Common myeloid progenitor, CD34-positive (primary cell): Measurements from ENCODE around the gene ARF1.

Experiments
- CTCF ChIA-PET: fragments of 350-600 bp; sonication (Branson Sonifier 250); formaldehyde crosslinking; loops from one replicate; lab custom pipeline; 2021; ENCODE audit warnings: antibody characterized with exemption; lab: Charles Lee
- POLR2A ChIA-PET: fragments of 350-600 bp; sonication (Branson Sonifier 250); formaldehyde crosslinking; loops from one replicate; lab custom pipeline; 2021; ENCODE audit warnings: antibody characterized with exemption; lab: Charles Lee
- DNase-seq, 3 donors: peaks; one replicate each; pipeline versions ENCODE4 v3.0.0 to v3.0.0-alpha.2; 2013
- H3K27ac ChIP-seq, 2 experiments: 1 replicate in 1 of 2; 2 replicates in 1 of 2; pipeline ENCODE4 v1.7.0; 2013; ENCODE audit warnings: inconsistent platforms in 2 of 2, low read length in 2 of 2, mild to moderate bottlenecking in 2 of 2, low read depth in 1 of 2, moderate library complexity in 1 of 2; ENCODE audit not compliant: severe bottlenecking in 2 of 2, insufficient read depth in 1 of 2, poor library complexity in 1 of 2
- H3K27me3 ChIP-seq, 5 experiments: replicated peaks in 2 of 5; 1 replicate in 3 of 5; 2 replicates in 2 of 5; pipeline versions ENCODE4 v1.6.1 to v1.7.0; 2013; ENCODE audit warnings: low read length in 4 of 5, mild to moderate bottlenecking in 2 of 5, moderate library complexity in 2 of 5, inconsistent platforms in 1 of 5; ENCODE audit not compliant: insufficient read depth in 5 of 5, control insufficient read depth in 4 of 5
- H3K36me3 ChIP-seq, 4 experiments: 1 replicate in 2 of 4; 2 replicates in 2 of 4; pipeline versions ENCODE4 v1.6.1 to v1.7.0; 2013; ENCODE audit warnings: low read length in 3 of 4, control low read depth in 1 of 4, mild to moderate bottlenecking in 1 of 4; ENCODE audit not compliant: control insufficient read depth in 4 of 4, insufficient read depth in 4 of 4
- H3K4me1 ChIP-seq, 4 experiments: 1 replicate in 3 of 4; 2 replicates in 1 of 4; pipeline versions ENCODE4 v1.6.1 to v1.7.1; 2013; ENCODE audit warnings: low read length in 3 of 4, mild to moderate bottlenecking in 3 of 4, control low read depth in 1 of 4, inconsistent platforms in 1 of 4, moderate library complexity in 1 of 4; ENCODE audit not compliant: control insufficient read depth in 4 of 4, insufficient read depth in 4 of 4; ENCODE audit errors: control extremely low read depth in 1 of 4
- H3K4me3 ChIP-seq, 7 experiments: 1 replicate in 4 of 7; 2 replicates in 3 of 7; pipeline versions ENCODE4 v1.5.1 to v1.7.0; 2013; ENCODE audit warnings: mild to moderate bottlenecking in 7 of 7, low read length in 6 of 7, moderate library complexity in 6 of 7, inconsistent platforms in 2 of 7, low read depth in 2 of 7, control low read depth in 1 of 7; ENCODE audit not compliant: insufficient read depth in 4 of 7, control insufficient read depth in 1 of 7; ENCODE audit errors: extremely low read depth in 1 of 7
- H3K9me3 ChIP-seq, 5 experiments: 1 replicate in 4 of 5; 2 replicates in 1 of 5; pipeline versions ENCODE4 v1.6.1 to v1.7.1; 2013; ENCODE audit warnings: low read length in 4 of 5, mild to moderate bottlenecking in 2 of 5, inconsistent platforms in 1 of 5, low read depth in 1 of 5, moderate library complexity in 1 of 5; ENCODE audit not compliant: control insufficient read depth in 4 of 5, insufficient read depth in 2 of 5; ENCODE audit errors: control extremely low read depth in 1 of 5
- WGBS: methylation state at CpG from one replicate; pipeline ENCODE4 v1.1.5; 2013; ENCODE audit not compliant: insufficient coverage; 5-methylcytosine and 5-hydroxymethylcytosine counted together

The ARF1 gene

GRCh38 chr1:228099331-228099732, 16.8 kb downstream of the ARF1 start:
- ChIA-PET CTCF (interaction anchor here (0.8 to 2.7 kb wide), 9 partner anchors 8 to 102 kb away, joined by 3 to 9 read pairs (median 4); partner anchors contain the start of gene ARF1), POLR2A (interaction anchor here (1.2 kb wide), 2 partner anchors 11 to 100 kb away, joined by 3 read pairs; no protein-coding TSS in a partner anchor)
- Histone ChIP-seq H3K27ac (no peak overlapping the region), H3K27me3 (no peaks in the 10 kb centered on the region), H3K9me3 (peaks cover 0 to 12% (median 5%) of the 10 kb centered on the region in 5 experiments), H3K4me3 (no peak overlapping the region), H3K36me3 (peaks cover 8 to 69% (median 36%) of the 10 kb centered on the region in 4 experiments), H3K4me1 (peaks cover 6 to 26% (median 20%) of the 10 kb centered on the region in 4 experiments)
- no peak for DNase-seq
- WGBS: 97% methylated on average over 4 of the region's 4 CpGs

GRCh38 chr1:228100822-228101613, 18.5 kb downstream of the ARF1 start:
- no peak overlapping the region for H3K4me3 ChIP-seq
- H3K27ac ChIP-seq: peak overlapping the region in 1 of 2 experiments; percentile 34
- no peaks in the 10 kb centered on the region for H3K9me3 ChIP-seq
- no peak for DNase-seq
- ChIA-PET CTCF (interaction anchor here (0.6 to 2.7 kb wide), 9 partner anchors 9 to 335 kb away, joined by 3 to 9 read pairs (median 5); partner anchors contain the start of genes ARF1 and IBA57), POLR2A (interaction anchor here (1.1 to 1.2 kb wide), 2 partner anchors 13 to 101 kb away, joined by 3 to 4 read pairs; no protein-coding TSS in a partner anchor)
- peaks cover 6 to 30% (median 21%) of the 10 kb centered on the region in 4 experiments for H3K4me1 ChIP-seq
- no peaks in the 10 kb centered on the region for H3K27me3 ChIP-seq
- WGBS: 91% methylated on average over 10 of the region's 12 CpGs
- peaks cover 8 to 65% (median 37%) of the 10 kb centered on the region in 4 experiments for H3K36me3 ChIP-seq

GRCh38 chr1:228101614-228101993, 19.1 kb downstream of the ARF1 start:
- Histone ChIP-seq H3K36me3 (peaks cover 8 to 65% (median 40%) of the 10 kb centered on the region in 4 experiments), H3K27ac (peak overlapping the region in 1 of 2 experiments; percentile 34), H3K4me3 (peak overlapping the region in 5 of 7 experiments; percentile 77 to 93 (median 85)), H3K9me3 (no peaks in the 10 kb centered on the region), H3K4me1 (peaks cover 6 to 30% (median 21%) of the 10 kb centered on the region in 4 experiments), H3K27me3 (no peaks in the 10 kb centered on the region)
- WGBS: 83% methylated on average over 11 of the region's 15 CpGs
- ChIA-PET POLR2A (no interaction called here), CTCF (interaction anchor here (1.0 to 1.2 kb wide), 2 partner anchors 11 to 97 kb away, joined by 4 to 5 read pairs; no protein-coding TSS in a partner anchor)
- no peak for DNase-seq

GRCh38 chr1:228101994-228102790, 19.7 kb downstream of the ARF1 start:
- WGBS: 9% methylated on average over 55 of the region's 73 CpGs
- DNase-seq: peak; percentile 70 to 81 (median 76)
- Histone ChIP-seq H3K27me3 (no peaks in the 10 kb centered on the region), H3K4me1 (peaks cover 6 to 30% (median 21%) of the 10 kb centered on the region in 4 experiments), H3K36me3 (peaks cover 8 to 63% (median 42%) of the 10 kb centered on the region in 4 experiments), H3K27ac (no peak overlapping the region), H3K4me3 (peak overlapping the region in 6 of 7 experiments; percentile 77 to 93 (median 82)), H3K9me3 (no peaks in the 10 kb centered on the region)
- CTCF ChIA-PET: interaction anchor here (1.0 to 1.2 kb wide), 2 partner anchors 11 to 98 kb away, joined by 4 to 5 read pairs; no protein-coding TSS in a partner anchor
- POLR2A ChIA-PET: interaction anchor here (0.6 kb wide), 2 partner anchors 14 to 17 kb away, joined by 3 read pairs; no protein-coding TSS in a partner anchor

GRCh38 chr1:228102791-228103620, 20.5 kb downstream of the ARF1 start, which contains the start of gene C1orf35:
Gene C1orf35 (minus strand): TSS chr1:228103325. CDS start chr1:228103227, 98 bp downstream.
- Histone ChIP-seq H3K4me1 (peaks cover 6 to 35% (median 22%) of the 10 kb centered on the region in 4 experiments), H3K9me3 (no peaks in the 10 kb centered on the region), H3K36me3 (peaks cover 8 to 62% (median 40%) of the 10 kb centered on the region in 4 experiments), H3K4me3 (peak within 1 kb of the TSS; percentile 61 to 93 (median 80)), H3K27ac (peak within 1 kb of the TSS in 1 of 2 experiments; percentile 64), H3K27me3 (no peaks in the 10 kb centered on the region)
- WGBS: under 1% methylated on average over 63 of the region's 104 CpGs
- peak; percentile 91 to 96 (median 95) for DNase-seq
- CTCF ChIA-PET: interaction anchor here (1.0 to 1.3 kb wide), 2 partner anchors 64 to 98 kb away, joined by 3 to 4 read pairs; no protein-coding TSS in a partner anchor
- POLR2A ChIA-PET: no interaction called here
